ENCODE measurements around the gene PUM2.

DNA sequence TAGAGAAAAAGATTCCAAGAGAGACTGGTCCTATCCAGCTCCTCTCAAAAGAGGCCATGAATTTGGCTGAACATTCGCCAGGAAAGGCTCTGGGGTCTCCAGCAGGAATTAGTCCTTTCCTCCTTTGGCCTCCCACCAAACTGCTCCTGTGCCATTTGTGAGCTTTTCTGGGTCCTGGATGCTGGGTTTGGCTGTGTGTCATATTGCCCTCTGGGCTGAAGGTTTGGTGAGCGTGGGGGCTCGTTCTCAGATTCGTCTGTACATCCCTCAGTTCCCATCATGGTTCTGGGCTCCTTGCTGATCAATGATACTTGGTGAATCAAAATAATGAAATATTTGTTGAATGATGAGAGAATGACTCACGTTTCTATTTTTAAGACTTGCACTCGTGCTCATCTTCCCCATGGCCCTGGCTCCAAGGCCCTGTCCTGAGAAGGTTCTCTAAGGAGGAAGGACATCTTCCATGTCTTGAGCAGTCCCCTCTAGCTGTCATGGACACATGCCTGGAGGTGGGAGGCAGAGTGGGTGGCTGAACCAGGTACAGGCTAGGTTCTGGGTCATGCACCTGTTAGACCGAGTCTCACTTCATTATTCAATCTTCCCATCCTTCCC, 48.4 kb upstream of the PUM2 start:
- TF ChIP-seq, protein P1, sequence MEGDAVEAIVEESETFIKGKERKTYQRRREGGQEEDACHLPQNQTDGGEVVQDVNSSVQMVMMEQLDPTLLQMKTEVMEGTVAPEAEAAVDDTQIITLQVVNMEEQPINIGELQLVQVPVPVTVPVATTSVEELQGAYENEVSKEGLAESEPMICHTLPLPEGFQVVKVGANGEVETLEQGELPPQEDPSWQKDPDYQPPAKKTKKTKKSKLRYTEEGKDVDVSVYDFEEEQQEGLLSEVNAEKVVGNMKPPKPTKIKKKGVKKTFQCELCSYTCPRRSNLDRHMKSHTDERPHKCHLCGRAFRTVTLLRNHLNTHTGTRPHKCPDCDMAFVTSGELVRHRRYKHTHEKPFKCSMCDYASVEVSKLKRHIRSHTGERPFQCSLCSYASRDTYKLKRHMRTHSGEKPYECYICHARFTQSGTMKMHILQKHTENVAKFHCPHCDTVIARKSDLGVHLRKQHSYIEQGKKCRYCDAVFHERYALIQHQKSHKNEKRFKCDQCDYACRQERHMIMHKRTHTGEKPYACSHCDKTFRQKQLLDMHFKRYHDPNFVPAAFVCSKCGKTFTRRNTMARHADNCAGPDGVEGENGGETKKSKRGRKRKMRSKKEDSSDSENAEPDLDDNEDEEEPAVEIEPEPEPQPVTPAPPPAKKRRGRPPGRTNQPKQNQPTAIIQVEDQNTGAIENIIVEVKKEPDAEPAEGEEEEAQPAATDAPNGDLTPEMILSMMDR (conservative IDR thresholded peaks at IDR 0.05; ENCODE audit: low read depth, low read length), result no peak
- TF ChIP-seq EZH2 (IDR thresholded peaks at IDR 0.05; ENCODE audit: borderline replicate concordance, low read depth, low read length, poor library complexity, severe bottlenecking), result no peak

All from A673 (cell line).